Measurements from ENCODE around the gene SGTB. TPM values are rescaled to one million over a fixed set of nuclear protein-coding genes. Genes with fewer than 3 reads are reported as not detected.

SGTB gene
- total RNA-seq, 1 donor, result 21.4 TPM

GRCh38 chr5:65654713-65655112 lies 67.2 kb downstream of the SGTB start:
- no peaks in the 10 kb centered on the region for H4K20me1 ChIP-seq (ENCODE audit: insufficient read depth, low read length)
- H3K27me3 ChIP-seq (ENCODE audit: insufficient read depth, low read length), result no peaks in the 10 kb centered on the region
- H3K4me1 ChIP-seq (ENCODE audit: insufficient read depth, low read length), result no peaks in the 10 kb centered on the region
- no peak for TF ChIP-seq CTCF (IDR thresholded peaks at IDR 0.05; ENCODE audit: extremely low read depth, low read depth, low read length)
- no peak for DNase-seq (ENCODE audit: insufficient read length, low spot score, missing footprints)
- peaks cover 7% of the 10 kb centered on the region for H3K36me3 ChIP-seq (ENCODE audit: insufficient read depth, low read length)
- no peak overlapping the region for H2AFZ ChIP-seq (ENCODE audit: low read length)
- no peaks in the 10 kb centered on the region for H3K9me3 ChIP-seq (ENCODE audit: low read depth, low read length)
- no peaks in the 10 kb centered on the region for H3K79me2 ChIP-seq (ENCODE audit: insufficient read depth, low read length)
- H3K4me3 ChIP-seq (ENCODE audit: insufficient read depth, low read length), result no peak overlapping the region
- H3K27ac ChIP-seq (ENCODE audit: low read depth, low read length), result no peak overlapping the region
- H3K4me2 ChIP-seq (ENCODE audit: insufficient read depth, low read length), result no peak overlapping the region

- Histone ChIP-seq H3K4me2 (ENCODE audit: insufficient read depth, low read length) (no peak overlapping the region), H3K79me2 (ENCODE audit: insufficient read depth, low read length) (no peaks in the 10 kb centered on the region), H3K4me3 (ENCODE audit: insufficient read depth, low read length) (no peak overlapping the region), H3K27ac (ENCODE audit: low read depth, low read length) (no peak overlapping the region), H2AFZ (ENCODE audit: low read length) (no peak overlapping the region), H3K27me3 (ENCODE audit: insufficient read depth, low read length) (no peaks in the 10 kb centered on the region), H3K36me3 (ENCODE audit: insufficient read depth, low read length) (peaks cover 10% of the 10 kb centered on the region), H3K9me3 (ENCODE audit: low read depth, low read length) (no peaks in the 10 kb centered on the region), H4K20me1 (ENCODE audit: insufficient read depth, low read length) (no peaks in the 10 kb centered on the region), H3K4me1 (ENCODE audit: insufficient read depth, low read length) (no peaks in the 10 kb centered on the region)
- no peak for TF ChIP-seq CTCF (IDR thresholded peaks at IDR 0.05; ENCODE audit: extremely low read depth, low read depth, low read length)
- DNase-seq (ENCODE audit: insufficient read length, low spot score, missing footprints), result no peak
Measured at GRCh38 chr5:65651144-65651543, 70.8 kb downstream of the SGTB start.

- peak; percentile 2 for DNase-seq (ENCODE audit: insufficient read length, low spot score, missing footprints)
- H3K36me3 ChIP-seq (ENCODE audit: insufficient read depth, low read length), result peaks cover 13% of the 10 kb centered on the region
- H4K20me1 ChIP-seq (ENCODE audit: insufficient read depth, low read length), result no peaks in the 10 kb centered on the region
- H3K27me3 ChIP-seq (ENCODE audit: insufficient read depth, low read length), result no peaks in the 10 kb centered on the region
- no peaks in the 10 kb centered on the region for H3K4me1 ChIP-seq (ENCODE audit: insufficient read depth, low read length)
- no peaks in the 10 kb centered on the region for H3K9me3 ChIP-seq (ENCODE audit: low read depth, low read length)
- H3K79me2 ChIP-seq (ENCODE audit: insufficient read depth, low read length), result no peaks in the 10 kb centered on the region
- no peak overlapping the region for H3K4me2 ChIP-seq (ENCODE audit: insufficient read depth, low read length)
- no peak overlapping the region for H2AFZ ChIP-seq (ENCODE audit: low read length)
- H3K27ac ChIP-seq (ENCODE audit: low read depth, low read length), result no peak overlapping the region
- TF ChIP-seq CTCF (IDR thresholded peaks at IDR 0.05; ENCODE audit: extremely low read depth, low read depth, low read length), result no peak
- H3K4me3 ChIP-seq (ENCODE audit: insufficient read depth, low read length), result no peak overlapping the region
Measured at GRCh38 chr5:65647941-65648340, 74.0 kb downstream of the SGTB start.

- H3K4me2 ChIP-seq (ENCODE audit: insufficient read depth, low read length), result no peak overlapping the region
- H3K4me3 ChIP-seq (ENCODE audit: insufficient read depth, low read length), result no peak overlapping the region
- DNase-seq (ENCODE audit: insufficient read length, low spot score, missing footprints), result no peak
- H3K9me3 ChIP-seq (ENCODE audit: low read depth, low read length), result no peaks in the 10 kb centered on the region
- H3K27me3 ChIP-seq (ENCODE audit: insufficient read depth, low read length), result no peaks in the 10 kb centered on the region
- no peaks in the 10 kb centered on the region for H4K20me1 ChIP-seq (ENCODE audit: insufficient read depth, low read length)
- H3K36me3 ChIP-seq (ENCODE audit: insufficient read depth, low read length), result peaks cover 13% of the 10 kb centered on the region
- H3K4me1 ChIP-seq (ENCODE audit: insufficient read depth, low read length), result no peaks in the 10 kb centered on the region
- no peaks in the 10 kb centered on the region for H3K79me2 ChIP-seq (ENCODE audit: insufficient read depth, low read length)
- no peak for TF ChIP-seq CTCF (IDR thresholded peaks at IDR 0.05; ENCODE audit: extremely low read depth, low read depth, low read length)
- H3K27ac ChIP-seq (ENCODE audit: low read depth, low read length), result no peak overlapping the region
- H2AFZ ChIP-seq (ENCODE audit: low read length), result no peak overlapping the region
Measured at GRCh38 chr5:65646938-65647337, 75.0 kb downstream of the SGTB start.
